GM18508 (cell line): ENCODE measurements around the gene GTPBP6.
"Not testable (repeated sequence)": the region's sequence is repeated elsewhere in the genome, so short reads cannot be mapped to it uniquely, and the experiment has no call there.

ENCODE experiments used
- ATAC-seq: cut with Tn5 transposase; IDR thresholded peaks from one replicate; pipeline ENCODE4 v1.9.1; 2021; ENCODE audit warnings: moderate number of reproducible peaks; ENCODE audit not compliant: insufficient read depth, unreplicated experiment

Gene GTPBP6

DNA sequence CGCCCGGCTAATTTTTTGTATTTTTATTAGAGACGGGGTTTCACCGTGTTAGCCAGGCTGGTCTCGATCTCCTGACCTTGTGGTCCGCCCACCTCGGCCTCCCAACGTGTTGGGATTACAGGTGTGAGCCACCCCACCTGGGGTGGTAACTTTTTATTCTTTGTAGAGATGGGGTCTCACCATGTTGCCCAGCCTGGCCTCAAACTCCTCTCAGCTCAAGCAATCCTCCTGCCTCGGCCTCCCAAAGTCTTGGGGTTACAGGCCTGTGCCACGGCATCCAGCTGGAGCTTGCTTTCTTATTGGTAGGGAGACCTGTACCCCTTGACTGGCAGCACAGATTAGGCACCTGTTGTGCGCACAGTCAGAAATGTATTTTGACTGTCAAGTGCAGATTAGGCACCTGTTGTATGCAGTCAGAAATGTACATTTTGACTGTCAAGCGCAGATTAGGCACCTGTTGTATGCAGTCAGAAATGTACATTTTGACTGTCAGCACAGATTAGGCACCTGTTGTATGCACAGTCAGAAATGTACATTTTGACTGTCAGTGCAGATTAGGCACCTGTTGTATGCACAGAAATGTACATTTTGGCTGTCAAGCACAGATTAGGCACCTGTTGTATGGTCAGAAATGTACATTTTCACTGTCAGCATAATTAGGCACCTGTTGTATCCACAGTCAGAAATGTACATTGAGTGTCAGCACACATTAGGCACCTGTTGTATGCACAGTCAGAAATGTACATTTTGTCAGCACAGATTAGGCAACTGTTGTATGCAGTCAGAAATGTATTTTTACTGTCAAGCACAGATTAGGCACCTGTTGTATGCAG, 12.6 kb downstream of the GTPBP6 start:
- ATAC-seq, result not testable (repeated sequence)

DNA sequence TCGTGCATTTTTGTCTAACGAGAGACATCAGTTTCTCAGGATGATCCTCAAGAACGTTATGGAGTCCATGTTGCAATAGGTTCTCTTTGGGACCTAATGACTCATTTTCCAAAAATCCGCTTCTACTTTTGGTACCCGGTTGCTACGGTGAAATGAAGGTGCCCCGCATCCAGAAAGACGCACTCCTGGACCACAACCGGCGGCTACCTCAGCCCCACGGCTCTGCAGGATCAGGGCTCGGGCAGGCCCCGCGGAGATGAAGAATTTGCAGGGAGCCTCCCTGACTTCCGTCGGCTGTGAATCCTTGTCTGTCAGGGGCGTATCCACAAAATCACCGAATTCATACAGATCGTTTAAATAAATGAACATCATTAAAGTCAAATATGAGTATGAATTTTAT, 15.6 kb downstream of the GTPBP6 start:
- no peak for ATAC-seq

DNA sequence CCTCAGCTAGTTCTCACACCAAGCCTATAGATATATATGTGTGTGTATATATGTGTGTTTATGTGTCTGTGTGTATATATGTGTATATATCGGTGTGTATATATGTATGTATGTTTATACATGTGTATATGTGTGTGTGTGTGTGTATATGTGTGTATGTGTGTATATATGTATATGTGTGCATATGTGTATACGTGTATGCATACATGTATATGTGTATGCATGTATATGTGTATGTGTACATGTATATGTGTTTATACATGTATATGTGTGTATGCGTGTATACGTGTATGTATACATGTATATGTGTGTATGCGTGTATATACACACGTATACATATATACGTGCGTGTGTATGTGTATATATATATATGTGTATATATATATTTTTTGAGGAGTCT, 18.3 kb downstream of the GTPBP6 start:
- no peak for ATAC-seq

DNA sequence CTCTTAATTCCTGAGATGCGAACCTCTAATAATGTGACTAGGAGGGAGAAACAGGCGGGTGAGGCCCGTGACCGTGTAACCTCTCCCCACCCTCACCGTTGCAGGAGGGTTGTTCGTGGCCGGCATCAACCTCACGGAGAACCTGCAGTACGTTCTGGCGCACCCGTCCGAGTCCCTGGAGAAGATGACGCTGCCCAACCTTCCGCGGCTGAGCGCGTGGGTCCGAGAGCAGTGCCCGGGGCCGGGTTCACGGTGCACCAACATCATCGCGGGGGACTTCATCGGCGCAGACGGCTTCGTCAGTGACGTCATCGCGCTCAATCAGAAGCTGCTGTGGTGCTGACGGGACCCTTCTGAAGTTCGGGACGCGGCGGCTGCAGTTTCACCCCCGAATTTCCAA, 19.6 kb downstream of the GTPBP6 start:
- ATAC-seq, result no peak

DNA sequence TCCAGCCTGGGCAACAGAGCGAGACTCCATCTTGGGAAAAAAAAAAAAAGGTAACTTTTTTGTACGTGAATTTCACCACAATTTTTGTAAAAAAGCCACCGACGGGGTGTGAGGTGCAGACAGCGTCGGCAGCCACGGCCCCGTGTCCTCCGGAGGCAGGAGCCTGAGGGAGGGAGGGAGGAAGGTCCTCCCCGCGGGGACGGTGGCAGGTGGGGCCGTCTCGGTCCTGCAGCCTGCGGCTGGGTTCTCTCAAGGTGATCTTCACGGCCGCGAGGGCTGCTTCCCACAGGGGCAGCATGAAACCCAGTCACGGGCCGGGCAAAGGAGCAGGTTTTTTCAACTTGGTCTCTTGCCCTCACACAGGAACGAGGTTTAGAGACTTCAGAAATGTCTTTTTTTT, 23.5 kb downstream of the GTPBP6 start:
- ATAC-seq, result no peak

DNA sequence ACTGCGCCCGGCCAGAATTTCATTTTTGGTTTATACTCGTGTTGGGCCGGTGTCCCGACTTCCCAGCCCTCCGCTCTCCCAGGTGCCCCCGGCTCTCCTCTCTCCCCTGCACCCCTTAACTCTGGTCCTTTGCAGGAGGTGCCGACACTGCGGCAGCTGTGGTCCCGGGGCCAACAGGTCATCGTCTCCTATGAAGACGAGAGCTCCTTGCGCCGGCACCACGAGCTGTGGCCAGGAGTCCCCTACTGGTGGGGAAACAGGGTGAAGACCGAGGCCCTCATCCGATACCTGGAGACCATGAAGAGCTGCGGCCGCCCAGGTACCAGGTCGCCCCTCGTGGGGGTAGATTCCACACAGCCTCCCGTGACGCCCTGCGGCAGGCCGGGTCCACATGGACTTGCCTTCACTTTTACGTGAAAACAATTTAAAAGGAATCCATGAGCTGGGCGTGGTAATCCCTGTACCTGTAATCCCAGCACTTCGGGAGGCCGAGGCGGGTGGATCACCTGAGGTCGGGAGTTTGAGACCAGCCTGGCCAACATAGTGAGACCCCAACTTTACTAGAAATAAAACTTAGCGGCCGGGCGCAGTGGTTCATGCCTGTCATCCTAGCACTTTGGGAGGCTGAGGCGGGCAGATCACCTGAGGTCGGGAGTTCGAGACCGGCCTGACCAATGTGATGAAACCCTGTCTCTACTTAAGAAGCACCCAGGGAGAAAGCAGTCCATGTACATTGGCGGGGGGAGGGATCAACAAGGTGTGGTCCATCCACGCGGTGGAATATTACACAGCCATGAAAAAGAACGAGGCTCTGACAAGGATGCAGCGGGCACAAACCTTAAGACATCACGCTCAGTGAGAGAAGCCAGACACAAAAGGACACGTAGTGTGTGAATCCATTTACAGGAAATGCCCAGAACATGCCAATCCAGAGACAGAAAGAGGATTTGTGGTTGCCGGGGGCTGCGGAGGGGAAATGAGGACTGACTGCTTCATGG, 25.4 kb downstream of the GTPBP6 start:
- no peak for ATAC-seq

DNA sequence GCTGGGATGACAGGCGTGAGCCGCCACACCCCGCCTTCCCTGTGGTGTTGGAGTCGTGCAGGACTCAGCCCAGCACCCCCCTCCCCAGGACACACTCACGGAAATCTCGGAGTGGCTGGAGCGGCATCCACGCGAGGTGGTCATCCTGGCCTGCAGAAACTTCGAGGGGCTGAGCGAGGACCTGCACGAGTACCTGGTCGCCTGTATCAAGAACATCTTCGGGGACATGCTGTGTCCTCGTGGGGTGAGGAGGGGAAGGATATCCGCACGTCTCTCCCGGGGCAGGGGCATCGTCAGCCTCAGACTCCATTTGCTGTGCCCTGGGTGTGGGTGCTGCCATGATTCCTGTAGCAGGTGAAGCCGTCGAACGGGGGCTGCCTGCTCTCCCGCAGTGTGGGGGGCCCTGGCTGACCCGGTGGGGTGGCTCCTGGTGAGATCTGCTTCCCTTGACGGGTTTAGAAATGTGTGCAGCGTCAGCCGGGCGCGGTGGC, 27.1 kb downstream of the GTPBP6 start:
- no peak for ATAC-seq

DNA sequence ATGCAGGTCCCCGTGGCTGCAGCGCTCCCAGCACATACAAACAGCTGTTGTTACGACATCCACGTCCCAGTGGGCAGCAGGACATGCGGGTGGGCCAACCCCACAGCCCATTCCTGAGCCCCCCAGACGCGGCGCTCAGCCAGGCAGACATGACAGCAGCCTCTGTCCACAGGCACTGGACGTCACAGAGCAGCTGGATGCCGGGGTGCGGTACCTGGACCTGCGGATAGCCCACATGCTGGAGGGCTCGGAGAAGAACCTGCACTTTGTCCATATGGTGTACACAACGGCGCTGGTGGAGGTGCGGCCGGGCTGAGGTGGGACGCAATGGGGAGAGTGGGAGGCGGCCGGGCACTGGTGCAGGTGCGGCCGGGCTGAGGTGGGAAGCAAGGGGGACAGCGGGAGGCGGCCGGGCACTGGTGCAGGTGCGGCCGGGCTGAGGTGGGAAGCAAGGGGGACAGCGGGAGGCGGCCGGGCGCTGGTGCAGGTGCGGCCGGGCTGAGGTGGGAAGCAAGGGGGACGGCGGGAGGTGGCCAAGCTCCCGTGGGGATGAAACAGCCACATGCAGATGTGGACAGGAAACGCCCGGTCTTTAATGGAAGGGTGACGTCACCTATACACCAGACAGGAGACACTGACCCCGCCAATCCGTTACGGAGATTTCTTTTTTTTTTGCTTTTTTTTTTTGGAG, 28.0 kb downstream of the GTPBP6 start:
- ATAC-seq, result no peak

DNA sequence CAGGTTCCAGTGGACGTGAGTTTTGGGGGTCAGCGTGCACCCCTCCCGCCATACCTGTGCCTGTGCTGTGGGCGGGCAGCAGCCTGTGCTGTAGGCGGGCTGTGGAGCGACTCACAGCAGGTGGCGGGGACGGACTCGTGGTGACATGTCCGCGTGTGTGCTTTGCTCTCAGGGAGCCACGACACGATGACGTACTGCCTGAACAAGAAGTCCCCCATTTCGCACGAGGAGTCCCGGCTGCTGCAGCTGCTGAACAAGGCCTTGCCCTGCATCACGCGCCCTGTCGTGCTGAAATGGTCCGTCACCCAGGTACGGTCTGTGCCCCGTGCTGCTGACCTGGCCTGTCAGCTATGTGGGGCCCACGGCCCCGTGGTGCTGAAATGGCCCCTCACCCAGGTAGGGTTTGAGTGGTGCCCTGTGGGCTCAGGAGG, 30.0 kb downstream of the GTPBP6 start:
- no peak for ATAC-seq

DNA sequence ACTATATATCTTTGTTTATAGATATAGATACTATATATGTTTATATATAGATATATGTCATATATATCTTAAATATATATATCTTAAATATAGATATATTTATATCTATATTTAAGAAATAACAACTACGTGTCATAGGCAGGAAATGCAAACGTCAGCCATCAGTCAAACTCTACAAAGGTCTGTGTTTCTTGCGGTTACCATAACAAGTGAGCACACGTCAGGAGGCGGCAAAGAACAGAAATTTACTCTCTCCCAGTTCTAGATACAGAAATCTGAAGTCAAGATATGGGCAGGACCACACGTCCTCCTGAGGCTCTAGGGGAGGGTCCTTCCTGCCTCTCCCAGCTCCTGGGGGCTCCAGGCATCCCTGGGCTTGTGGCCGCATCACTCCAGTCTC, 30.9 kb downstream of the GTPBP6 start:
- no peak for ATAC-seq

DNA sequence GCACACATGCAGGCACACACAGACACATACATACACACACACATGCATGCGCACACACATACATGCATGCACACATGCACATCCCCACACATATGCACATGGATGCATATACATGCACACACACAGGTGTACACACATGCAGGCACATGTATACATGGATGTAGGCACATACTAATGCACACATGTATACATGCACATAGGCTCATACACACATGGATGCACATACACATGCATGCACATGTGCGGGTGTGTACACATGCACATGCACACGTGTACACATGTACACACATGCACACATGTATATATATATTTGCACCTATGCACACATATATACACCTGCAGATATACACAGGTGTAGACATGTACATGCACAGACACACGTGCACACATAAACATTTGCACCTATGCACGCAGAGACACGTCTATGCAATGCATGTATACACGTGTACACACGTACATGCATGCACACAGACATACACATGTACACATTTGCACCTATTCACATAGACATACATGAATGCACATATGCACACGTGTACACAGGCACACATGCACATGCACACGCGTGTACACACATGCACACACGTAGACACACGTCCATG, 33.4 kb downstream of the GTPBP6 start:
- ATAC-seq, result no peak

DNA sequence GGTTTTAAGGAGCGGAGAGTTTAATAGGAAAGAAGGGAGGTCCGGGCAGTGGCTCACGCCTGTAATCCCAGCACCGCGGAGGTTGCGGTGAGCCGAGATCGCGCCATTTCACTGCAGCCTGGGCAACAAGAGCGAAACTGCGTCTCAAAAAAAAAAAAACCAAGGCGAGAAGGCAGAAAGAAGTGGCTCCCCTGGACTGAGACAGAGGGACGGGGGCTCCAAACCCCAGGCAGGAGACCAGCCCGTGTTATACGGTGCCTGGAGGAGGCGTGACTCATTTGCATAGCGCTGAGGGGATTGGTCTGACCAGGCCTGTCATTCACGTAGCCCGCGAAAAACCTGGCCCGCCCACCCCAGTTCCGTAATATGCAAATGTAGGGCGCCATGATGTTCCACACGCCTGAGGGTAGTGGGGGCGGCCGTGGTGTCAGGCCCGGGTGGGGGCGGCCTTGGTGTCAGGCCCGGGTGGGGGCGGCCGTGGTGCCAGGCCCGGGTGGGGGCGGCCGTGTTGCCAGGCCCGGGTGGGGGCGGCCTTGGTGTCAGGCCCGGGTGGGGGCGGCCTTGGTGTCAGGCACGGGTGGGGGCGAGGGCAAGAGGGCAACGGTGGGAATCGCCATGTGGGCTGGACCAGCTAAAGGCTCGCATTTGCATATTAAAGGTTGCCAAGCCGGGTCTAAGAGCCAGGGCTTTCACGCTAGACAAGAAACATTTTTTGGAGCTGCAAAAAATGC, 35.3 kb downstream of the GTPBP6 start:
- peak; percentile 98 for ATAC-seq

DNA sequence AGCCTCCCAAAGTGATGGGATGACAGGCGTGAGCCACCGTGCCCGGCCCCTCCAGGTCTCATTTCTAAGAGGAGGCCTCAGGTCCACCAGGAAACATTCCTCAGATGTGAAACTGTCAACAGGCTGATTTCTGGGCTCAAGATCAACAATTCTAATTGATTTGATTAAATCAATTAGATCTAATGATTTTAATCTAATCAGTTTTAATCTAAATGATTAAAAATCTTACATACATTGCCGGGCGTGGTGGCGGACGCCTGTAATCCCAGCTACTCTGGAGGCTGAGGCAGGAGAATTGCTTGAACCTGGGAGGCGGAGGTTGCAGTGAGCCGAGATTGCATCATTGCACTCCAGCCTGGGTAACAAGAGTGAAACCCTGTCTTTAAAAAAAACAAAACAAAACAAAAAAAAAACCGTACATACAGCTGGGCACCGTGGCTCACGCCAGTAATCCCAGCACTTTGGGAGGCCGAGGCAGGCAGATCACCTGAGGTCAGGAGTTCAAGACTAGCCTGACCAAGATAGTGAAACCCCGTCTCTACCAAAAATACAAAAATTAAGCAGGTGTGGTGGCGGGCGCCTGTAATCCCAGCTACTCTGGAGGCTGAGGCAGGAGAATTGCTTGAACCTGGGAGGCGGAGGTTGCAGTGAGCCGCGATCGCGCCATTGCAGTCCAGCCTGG, 36.5 kb downstream of the GTPBP6 start:
- not testable (repeated sequence) for ATAC-seq

DNA sequence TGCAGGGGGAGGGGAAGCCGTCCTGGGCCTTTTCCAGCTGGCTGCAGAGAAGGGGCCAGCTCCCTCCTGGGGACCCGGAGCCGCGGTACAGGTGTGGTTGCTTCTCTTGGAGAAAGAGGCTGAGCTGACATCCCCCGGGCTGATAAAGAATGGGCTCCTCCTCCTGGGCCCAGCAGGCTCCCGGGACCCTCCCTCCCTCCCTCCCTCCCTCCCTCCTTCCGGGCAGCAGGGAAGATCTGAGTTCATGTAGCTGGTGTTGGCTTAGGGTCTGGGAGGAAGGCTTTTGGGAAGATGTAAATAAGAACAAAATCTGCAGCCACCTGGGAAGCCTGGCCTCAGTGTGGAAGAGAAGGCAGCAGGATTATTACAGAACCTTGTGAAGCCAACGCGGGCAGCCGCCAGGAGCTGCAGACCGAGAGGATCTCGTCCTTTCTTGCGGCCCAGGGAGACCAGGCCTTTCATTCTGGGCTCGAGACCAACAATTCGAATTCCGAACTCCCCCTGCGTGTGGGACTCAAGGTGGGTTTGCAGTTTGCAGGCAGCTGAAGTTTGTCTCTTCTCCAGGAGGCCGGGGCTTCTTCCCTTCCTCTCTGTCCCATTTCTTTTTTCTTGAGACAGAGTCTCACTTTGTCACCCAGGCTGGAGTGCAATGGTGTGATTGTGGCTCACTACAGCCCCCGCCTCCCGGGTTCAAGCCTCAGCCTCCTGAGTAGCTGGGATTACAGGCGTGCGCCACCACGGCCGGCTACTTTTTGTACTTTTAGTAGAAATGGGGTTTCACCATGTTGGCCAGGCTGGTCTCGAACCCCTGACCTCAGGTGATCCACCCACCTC, 37.2 kb downstream of the GTPBP6 start, which contains the start of gene PLCXD1:
TSS of gene PLCXD1 (plus strand) at position 216 of the 834 bp plus-strand sequence. CDS start 2,807 bp downstream, outside the sequence.
- no peak for ATAC-seq

DNA sequence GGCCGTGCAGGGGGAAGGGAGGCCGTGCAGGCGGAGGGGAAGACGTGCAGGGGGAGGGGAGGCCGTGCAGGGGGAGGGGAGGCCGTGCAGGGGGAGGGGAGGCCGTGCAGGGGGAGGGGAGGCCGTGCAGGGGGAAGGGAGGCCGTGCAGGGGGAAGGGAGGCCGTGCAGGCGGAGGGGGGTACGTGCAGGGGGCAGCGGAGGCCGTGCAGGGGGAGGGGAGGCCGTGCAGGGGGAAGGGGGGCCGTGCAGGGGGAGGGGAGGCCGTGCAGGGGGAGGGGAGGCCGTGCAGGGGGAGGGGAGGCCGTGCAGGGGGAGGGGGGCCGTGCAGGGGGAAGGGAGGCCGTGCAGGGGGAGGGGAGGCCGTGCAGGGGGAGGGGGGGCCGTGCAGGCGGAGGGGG, 37.9 kb downstream of the GTPBP6 start:
- ATAC-seq, result not testable (repeated sequence)

DNA sequence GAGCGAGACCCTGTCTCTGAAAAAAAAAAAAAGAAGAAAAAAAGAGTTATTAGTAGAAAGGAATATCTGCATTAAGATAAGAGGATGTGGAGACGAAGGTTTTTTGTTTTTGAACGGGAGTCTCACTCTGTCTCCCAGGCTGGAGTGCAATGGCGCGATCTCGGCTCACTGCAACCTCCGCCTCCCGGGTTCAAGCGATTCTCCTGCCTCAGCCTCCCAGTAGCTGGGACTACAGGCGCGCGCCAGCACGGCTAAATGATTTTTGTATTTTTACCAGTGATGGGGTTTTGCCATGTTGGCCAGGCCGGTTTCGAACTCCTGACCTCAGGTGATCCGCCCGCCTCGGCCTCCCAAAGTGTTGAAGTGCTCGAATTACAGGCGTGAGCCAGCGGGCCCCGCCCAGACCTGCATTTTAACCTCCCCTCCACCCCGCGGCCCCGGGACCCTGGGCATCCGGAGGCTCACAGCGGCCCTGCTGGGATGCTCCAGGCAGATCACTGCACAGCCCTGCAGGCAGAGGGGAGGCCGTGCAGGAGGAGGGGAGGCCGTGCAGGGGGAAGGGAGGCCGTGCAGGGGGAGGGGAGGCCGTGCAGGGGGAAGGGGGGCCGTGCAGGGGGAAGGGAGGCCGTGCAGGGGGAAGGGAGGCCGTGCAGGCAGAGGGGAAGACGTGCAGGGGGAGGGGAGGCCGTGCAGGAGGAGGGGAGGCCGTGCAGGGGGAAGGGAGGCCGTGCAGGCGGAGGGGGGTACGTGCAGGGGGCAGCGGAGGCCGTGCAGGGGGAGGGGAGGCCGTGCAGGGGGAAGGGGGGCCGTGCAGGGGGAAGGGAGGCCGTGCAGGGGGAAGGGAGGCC, 38.6 kb downstream of the GTPBP6 start:
- ATAC-seq, result not testable (repeated sequence)
